Loucy (cell line): ENCODE results near the gene IGSF23.

ENCODE experiments used
- CTCF ChIP-seq: fragments of 200-600 bp; sonication (generic); conservative IDR thresholded peaks from 2 replicates; pipeline ENCODE4 v1.5.1; 2014; ENCODE audit warnings: mild to moderate bottlenecking, antibody characterized with exemption, low read length
- EZH2phosphoT487 ChIP-seq: fragments of 200-600 bp; IDR thresholded peaks from 2 replicates; pipeline ENCODE4 v1.6.1; 2018; ENCODE audit warnings: antibody characterized with exemption, mild to moderate bottlenecking, moderate library complexity, borderline replicate concordance

DNA sequence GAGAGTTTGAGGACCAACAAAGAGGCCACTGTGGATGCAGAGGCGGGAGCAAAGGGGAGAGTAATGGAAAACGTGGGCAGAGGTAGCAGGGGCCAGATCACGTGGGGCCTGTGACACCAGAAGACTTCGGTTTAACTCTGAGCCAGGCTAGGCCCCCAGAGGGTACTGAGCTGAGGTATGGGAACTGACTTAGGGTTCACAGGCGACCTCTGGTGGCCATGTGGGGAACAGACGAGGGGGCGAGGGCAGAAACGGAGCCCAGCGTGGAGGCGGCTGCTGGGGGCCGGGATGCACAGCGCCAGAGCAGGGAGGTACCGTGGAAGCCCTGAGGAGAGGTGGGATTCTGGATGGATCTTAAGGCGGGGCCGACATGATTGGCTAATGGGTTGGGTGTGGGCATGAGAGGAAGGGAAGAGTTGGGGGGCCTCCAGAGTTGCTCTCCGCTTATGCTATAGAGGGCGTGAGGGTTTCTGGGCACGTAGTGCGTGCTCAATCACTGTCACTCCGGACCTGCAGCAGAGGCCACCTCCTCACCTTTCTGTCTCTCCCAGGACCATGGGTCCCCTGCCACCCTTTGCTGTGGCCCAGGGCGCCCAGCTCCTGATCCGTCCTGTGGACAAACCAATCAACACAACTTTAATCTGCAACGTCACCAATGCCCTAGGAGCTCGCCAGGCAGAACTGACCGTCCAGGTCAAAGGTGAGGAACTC lies 44.0 kb downstream of the IGSF23 start:
- TF ChIP-seq CTCF: peak; percentile 83
- no peak for TF ChIP-seq EZH2phosphoT487
